ENCODE measurements around the gene GALNT18. TPM values are rescaled to one million over a fixed set of nuclear protein-coding genes. Genes with fewer than 3 reads are reported as not detected.

GALNT18 gene
- polyA plus RNA-seq, 1 donor (not counting 4 experiments of a cell fraction or from before 2014, with no cell fraction given) = 27.2 TPM

DNA sequence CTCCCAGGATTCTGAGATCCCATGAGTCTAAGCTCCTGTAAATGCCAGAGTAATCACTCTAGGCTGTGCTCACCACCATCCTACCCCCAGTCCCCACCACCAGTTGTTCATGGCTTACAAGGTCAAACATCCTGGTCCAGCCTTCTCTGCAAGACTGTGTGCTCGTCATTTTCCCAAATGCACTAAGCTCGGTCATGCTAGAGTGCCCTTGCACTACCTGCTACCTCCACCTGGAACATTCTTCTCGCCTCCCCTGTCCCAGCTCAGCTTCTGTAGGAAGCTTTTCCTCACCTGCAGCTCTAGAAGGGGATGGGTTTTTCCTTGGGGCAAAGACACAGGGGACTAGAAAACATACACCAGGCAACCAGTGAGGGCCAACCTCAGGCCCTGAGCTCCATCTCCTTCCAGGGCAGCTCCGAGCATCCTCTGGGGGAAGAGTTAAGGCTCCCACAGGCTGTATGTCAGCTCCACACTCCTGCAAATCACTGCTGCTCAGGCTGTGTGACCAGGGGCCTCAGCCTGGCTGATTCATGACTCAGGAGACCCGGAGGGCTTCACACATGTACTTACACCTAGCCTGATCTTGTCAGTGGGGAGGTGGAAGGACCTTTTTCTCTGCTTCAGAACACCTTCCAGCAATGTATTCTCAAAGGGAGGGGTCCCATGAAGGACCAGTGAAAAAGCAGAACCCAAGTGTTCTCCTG, 231.6 kb downstream of the GALNT18 start:
- no peak for FAIRE-seq
- DNase-seq (ENCODE audit: low read depth, low spot score) = no peak
- Histone ChIP-seq H3K27me3 (ENCODE audit: control insufficient read depth, extremely low read depth, insufficient read depth, low read length) (no peaks in the 10 kb centered on the region), H4K20me1 (ENCODE audit: control insufficient read depth, extremely low read depth, insufficient read depth, low read length) (no peaks in the 10 kb centered on the region), H3K9me3 (ENCODE audit: control insufficient read depth, low read depth, low read length) (no peaks in the 10 kb centered on the region), H2AFZ (ENCODE audit: control insufficient read depth, low read length) (no peak overlapping the region), H3K9me1 (ENCODE audit: control insufficient read depth, extremely low read depth, insufficient read depth, low read length) (peaks cover 3% of the 10 kb centered on the region), H3K4me3 (ENCODE audit: control insufficient read depth in 2 of 3, extremely low read depth in 1 of 3, insufficient read depth in 2 of 3, low read depth in 1 of 3, low read length in 3 of 3) (no peak overlapping the region), H3K9ac (ENCODE audit: control insufficient read depth, extremely low read depth, insufficient read depth, low read length) (no peak overlapping the region), H3K79me2 (ENCODE audit: control insufficient read depth, insufficient read depth, low read length) (no peaks in the 10 kb centered on the region), H3K4me2 (ENCODE audit: control insufficient read depth, extremely low read depth, insufficient read depth, low read depth, low read length) (no peak overlapping the region), H3K27ac (ENCODE audit: control insufficient read depth, insufficient read depth, low read length) (no peak overlapping the region), H3K36me3 (ENCODE audit: control insufficient read depth in 2 of 2, extremely low read depth in 1 of 2, insufficient read depth in 2 of 2, low read length in 2 of 2) (no peaks in the 10 kb centered on the region), H3K4me1 (ENCODE audit: control insufficient read depth, extremely low read depth, insufficient read depth, low read length) (peaks cover 16% of the 10 kb centered on the region)
- TF ChIP-seq EZH2 (IDR thresholded peaks at IDR 0.05; ENCODE audit: low read length) = no peak
- TF ChIP-seq, protein P1, sequence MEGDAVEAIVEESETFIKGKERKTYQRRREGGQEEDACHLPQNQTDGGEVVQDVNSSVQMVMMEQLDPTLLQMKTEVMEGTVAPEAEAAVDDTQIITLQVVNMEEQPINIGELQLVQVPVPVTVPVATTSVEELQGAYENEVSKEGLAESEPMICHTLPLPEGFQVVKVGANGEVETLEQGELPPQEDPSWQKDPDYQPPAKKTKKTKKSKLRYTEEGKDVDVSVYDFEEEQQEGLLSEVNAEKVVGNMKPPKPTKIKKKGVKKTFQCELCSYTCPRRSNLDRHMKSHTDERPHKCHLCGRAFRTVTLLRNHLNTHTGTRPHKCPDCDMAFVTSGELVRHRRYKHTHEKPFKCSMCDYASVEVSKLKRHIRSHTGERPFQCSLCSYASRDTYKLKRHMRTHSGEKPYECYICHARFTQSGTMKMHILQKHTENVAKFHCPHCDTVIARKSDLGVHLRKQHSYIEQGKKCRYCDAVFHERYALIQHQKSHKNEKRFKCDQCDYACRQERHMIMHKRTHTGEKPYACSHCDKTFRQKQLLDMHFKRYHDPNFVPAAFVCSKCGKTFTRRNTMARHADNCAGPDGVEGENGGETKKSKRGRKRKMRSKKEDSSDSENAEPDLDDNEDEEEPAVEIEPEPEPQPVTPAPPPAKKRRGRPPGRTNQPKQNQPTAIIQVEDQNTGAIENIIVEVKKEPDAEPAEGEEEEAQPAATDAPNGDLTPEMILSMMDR (optimal IDR thresholded peaks at IDR 0.05 in 1 of 3, IDR thresholded peaks at IDR 0.05 in 1 of 3, conservative IDR thresholded peaks at IDR 0.05 in 1 of 3; ENCODE audit: extremely low read depth in 1 of 3, insufficient read depth in 2 of 3, low read length in 3 of 3) = no peak
- dilution Hi-C loops (cut with MboI; ENCODE audit: extremely low pct_ligation_motif_present, low sequenced_read_pairs) = no loop called here

DNA sequence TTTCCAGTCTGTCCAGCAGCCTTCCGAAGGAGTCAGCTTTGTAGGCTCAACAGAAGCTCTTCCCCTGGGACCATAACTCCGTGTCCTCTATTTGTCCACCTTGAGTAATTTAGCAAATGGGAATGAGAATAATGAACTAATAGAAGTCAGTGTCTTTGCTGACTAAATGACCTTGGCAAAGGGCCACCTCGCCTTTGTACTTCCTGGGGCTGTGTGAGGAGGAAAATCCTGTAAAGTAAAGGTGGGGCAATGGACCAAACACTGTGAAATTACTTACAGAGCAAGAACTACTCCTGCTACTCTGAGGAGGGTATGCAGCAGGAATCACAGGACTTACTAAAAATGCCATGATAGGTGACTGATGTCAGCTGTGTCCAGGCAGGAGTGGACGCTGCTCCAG, 232.6 kb downstream of the GALNT18 start:
- no peaks in the 10 kb centered on the region for H4K20me1 ChIP-seq (ENCODE audit: control insufficient read depth, extremely low read depth, insufficient read depth, low read length)
- no peaks in the 10 kb centered on the region for H3K79me2 ChIP-seq (ENCODE audit: control insufficient read depth, insufficient read depth, low read length)
- no peak overlapping the region for H3K4me2 ChIP-seq (ENCODE audit: control insufficient read depth, extremely low read depth, insufficient read depth, low read depth, low read length)
- H3K36me3 ChIP-seq (ENCODE audit: control insufficient read depth in 2 of 2, extremely low read depth in 1 of 2, insufficient read depth in 2 of 2, low read length in 2 of 2) = no peaks in the 10 kb centered on the region
- H2AFZ ChIP-seq (ENCODE audit: control insufficient read depth, low read length) = no peak overlapping the region
- DNase-seq (ENCODE audit: low read depth, low spot score) (no peak), FAIRE-seq (no peak)
- dilution Hi-C loops (cut with MboI; ENCODE audit: extremely low pct_ligation_motif_present, low sequenced_read_pairs) = no loop called here
- H3K4me3 ChIP-seq (ENCODE audit: control insufficient read depth in 2 of 3, extremely low read depth in 1 of 3, insufficient read depth in 2 of 3, low read depth in 1 of 3, low read length in 3 of 3) = no peak overlapping the region
- no peak overlapping the region for H3K27ac ChIP-seq (ENCODE audit: control insufficient read depth, insufficient read depth, low read length)
- H3K9ac ChIP-seq (ENCODE audit: control insufficient read depth, extremely low read depth, insufficient read depth, low read length) = no peak overlapping the region
- H3K9me1 ChIP-seq (ENCODE audit: control insufficient read depth, extremely low read depth, insufficient read depth, low read length) = peaks cover 3% of the 10 kb centered on the region
- H3K4me1 ChIP-seq (ENCODE audit: control insufficient read depth, extremely low read depth, insufficient read depth, low read length) = peaks cover 16% of the 10 kb centered on the region
- no peaks in the 10 kb centered on the region for H3K9me3 ChIP-seq (ENCODE audit: control insufficient read depth, low read depth, low read length)
- no peaks in the 10 kb centered on the region for H3K27me3 ChIP-seq (ENCODE audit: control insufficient read depth, extremely low read depth, insufficient read depth, low read length)
- TF ChIP-seq EZH2 (IDR thresholded peaks at IDR 0.05; ENCODE audit: low read length) = no peak
- TF ChIP-seq, protein P1 (optimal IDR thresholded peaks at IDR 0.05 in 1 of 3, IDR thresholded peaks at IDR 0.05 in 1 of 3, conservative IDR thresholded peaks at IDR 0.05 in 1 of 3; ENCODE audit: extremely low read depth in 1 of 3, insufficient read depth in 2 of 3, low read length in 3 of 3) = no peak

Data from keratinocyte (primary cell).